ENCODE results near the gene SOCS3.

DNA sequence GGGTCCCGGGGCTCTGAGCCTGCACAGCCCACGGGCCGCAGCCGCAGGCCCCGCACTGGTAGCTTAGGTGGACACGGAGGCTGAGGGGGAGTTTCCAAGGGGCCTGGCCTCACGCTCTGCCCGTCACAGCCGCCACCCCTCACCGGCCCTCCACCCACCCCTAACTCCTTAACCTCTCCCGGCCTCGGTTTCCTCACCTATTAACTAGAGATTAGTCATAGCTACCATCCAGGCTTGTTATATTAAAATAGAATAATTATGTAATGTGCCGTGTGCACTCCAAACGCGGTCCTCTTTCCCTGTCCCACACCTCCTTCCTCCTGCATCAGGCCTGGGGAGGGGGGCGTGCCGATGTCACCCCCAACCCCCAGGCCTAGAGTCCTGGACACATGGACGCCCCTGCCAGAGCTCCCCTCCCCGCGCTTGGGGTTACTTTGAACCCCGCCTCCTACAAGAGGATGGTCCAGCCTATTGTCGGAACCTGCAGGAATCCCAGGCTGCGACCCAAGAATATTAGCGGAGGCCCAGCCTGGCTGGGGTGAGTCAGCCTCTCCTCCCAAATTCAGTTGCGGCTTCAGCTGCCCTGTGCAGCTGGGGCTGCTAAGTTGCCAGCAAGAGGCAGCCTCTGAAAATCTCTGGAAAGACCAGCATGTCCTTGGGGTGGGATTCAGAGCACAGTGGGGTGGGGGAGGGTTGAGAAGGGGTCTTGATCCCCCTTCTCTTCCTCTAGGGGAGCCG is 17.3 kb downstream of the SOCS3 start:
- TF ChIP-seq, protein P1, sequence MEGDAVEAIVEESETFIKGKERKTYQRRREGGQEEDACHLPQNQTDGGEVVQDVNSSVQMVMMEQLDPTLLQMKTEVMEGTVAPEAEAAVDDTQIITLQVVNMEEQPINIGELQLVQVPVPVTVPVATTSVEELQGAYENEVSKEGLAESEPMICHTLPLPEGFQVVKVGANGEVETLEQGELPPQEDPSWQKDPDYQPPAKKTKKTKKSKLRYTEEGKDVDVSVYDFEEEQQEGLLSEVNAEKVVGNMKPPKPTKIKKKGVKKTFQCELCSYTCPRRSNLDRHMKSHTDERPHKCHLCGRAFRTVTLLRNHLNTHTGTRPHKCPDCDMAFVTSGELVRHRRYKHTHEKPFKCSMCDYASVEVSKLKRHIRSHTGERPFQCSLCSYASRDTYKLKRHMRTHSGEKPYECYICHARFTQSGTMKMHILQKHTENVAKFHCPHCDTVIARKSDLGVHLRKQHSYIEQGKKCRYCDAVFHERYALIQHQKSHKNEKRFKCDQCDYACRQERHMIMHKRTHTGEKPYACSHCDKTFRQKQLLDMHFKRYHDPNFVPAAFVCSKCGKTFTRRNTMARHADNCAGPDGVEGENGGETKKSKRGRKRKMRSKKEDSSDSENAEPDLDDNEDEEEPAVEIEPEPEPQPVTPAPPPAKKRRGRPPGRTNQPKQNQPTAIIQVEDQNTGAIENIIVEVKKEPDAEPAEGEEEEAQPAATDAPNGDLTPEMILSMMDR (IDR thresholded peaks at IDR 0.05): no peak
- TF ChIP-seq POLR2A (IDR thresholded peaks at IDR 0.05): no peak

All from Peyer's patch (tissue), 4 donors.